SJCRH30 (cell line): ENCODE results near the gene PRDM15. TPM values are rescaled to one million over a fixed set of nuclear protein-coding genes. Genes with fewer than 3 reads are reported as not detected.

Source experiments
- DNase-seq, 2 experiments: peaks; one replicate each; pipeline ENCODE4 v3.0.0-alpha.2; 2015 to 2020
- H3K27ac ChIP-seq: fragments of 250-450 bp; sonication (Bioruptor Pico); 2 replicates; pipeline ENCODE4 v1.5.1; 2020; ENCODE audit warnings: mild to moderate bottlenecking, moderate library complexity
- H3K27me3 ChIP-seq: fragments of 250-450 bp; sonication (Bioruptor Pico); 2 replicates; pipeline ENCODE4 v1.5.1; 2020; ENCODE audit warnings: mild to moderate bottlenecking, moderate library complexity
- H3K36me3 ChIP-seq: fragments of 250-450 bp; sonication (Bioruptor Pico); 2 replicates; pipeline ENCODE4 v1.5.1; 2020; ENCODE audit warnings: mild to moderate bottlenecking, moderate library complexity
- H3K4me1 ChIP-seq: fragments of 250-450 bp; sonication (Bioruptor Pico); 2 replicates; pipeline ENCODE4 v1.5.1; 2020; ENCODE audit warnings: mild to moderate bottlenecking, moderate library complexity
- H3K4me3 ChIP-seq: fragments of 250-450 bp; sonication (Bioruptor Pico); 2 replicates; pipeline ENCODE4 v1.5.1; 2020; ENCODE audit warnings: mild to moderate bottlenecking, moderate library complexity
- H3K9me3 ChIP-seq: fragments of 250-450 bp; sonication (Bioruptor Pico); replicated peaks from 2 replicates; pipeline ENCODE4 v1.5.1; 2020; ENCODE audit warnings: mild to moderate bottlenecking, moderate library complexity
- total RNA-seq: library from RNA; depleted of rRNA; stranded (reverse); fragments of >200 nt; shearing (Covaris generic); gene quantifications from 2 replicates; pipeline ENCODE4 v1.2.3, GENCODE V29; 2014

PRDM15 gene
- total RNA-seq, 1 experiment from 2014 or later, result 6.1 TPM

DNA sequence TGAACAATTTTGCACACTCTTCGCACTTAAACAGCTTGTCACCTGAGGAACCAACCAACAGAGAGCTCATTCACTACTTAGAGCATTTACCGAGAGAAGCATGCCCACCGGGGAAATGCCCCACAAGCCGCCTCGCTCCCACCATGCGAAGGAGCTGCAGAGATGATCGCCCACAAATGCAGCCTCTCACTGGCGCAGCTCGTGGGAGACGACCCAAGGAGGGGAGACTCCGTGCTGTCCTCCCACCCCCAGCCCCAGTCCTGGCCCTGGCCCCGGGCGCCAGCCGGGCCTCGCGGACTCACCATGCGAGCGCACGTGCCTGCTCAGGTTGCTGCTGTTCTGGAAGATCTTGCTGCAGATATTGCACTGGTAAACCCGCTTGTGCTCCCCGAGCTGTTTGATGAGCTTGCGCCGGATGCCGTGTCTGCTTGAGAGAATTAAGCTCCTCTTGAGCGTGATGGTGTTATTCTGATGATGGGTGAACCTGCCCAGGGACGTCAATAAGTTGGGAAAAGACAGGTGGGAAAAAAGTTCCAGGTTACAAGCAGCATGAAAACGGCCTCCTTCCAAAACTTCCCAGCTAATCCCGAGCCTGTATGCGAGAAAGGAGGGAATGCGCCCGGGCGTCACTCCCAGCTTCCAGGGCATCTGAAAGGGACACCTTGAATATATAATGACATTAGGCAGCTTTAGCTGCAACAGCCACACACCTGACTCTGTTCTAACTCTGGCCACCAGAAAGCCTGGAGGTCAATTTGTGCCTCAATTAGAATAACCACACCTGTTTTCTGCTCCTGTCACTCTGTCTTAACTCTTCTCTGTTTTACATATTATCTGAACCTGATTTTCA, 42.8 kb downstream of the PRDM15 start:
- no peak overlapping the region for H3K4me3 ChIP-seq
- no peak for DNase-seq
- no peaks in the 10 kb centered on the region for H3K4me1 ChIP-seq
- peaks cover 2% of the 10 kb centered on the region for H3K36me3 ChIP-seq
- no peaks in the 10 kb centered on the region for H3K27me3 ChIP-seq
- no peaks in the 10 kb centered on the region for H3K9me3 ChIP-seq
- no peak overlapping the region for H3K27ac ChIP-seq

DNA sequence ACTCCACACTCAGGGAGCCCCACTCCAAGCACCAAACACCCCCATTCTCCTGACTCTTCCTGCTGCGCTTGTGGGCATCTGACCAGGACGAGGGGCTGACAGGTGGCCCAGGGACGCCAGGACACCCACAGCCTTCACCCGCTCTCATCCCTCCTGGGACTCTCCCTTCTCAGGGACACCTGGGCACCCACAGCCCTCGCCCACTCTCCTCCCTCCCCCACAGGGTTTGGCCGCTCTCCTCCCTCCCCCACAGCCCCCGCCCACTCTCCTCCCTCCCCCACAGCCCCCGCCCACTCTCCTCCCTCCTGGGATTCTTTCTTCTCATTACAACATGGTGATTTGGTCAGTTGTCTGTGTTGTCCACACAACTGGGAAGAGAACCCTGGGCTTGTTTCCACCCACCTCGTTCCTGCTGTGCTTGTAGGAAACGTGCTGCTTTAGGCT, 43.4 kb downstream of the PRDM15 start:
- no peak overlapping the region for H3K27ac ChIP-seq
- DNase-seq, result no peak
- no peaks in the 10 kb centered on the region for H3K27me3 ChIP-seq
- no peaks in the 10 kb centered on the region for H3K4me1 ChIP-seq
- H3K4me3 ChIP-seq, result no peak overlapping the region
- H3K36me3 ChIP-seq, result peaks cover 2% of the 10 kb centered on the region
- H3K9me3 ChIP-seq, result no peaks in the 10 kb centered on the region

DNA sequence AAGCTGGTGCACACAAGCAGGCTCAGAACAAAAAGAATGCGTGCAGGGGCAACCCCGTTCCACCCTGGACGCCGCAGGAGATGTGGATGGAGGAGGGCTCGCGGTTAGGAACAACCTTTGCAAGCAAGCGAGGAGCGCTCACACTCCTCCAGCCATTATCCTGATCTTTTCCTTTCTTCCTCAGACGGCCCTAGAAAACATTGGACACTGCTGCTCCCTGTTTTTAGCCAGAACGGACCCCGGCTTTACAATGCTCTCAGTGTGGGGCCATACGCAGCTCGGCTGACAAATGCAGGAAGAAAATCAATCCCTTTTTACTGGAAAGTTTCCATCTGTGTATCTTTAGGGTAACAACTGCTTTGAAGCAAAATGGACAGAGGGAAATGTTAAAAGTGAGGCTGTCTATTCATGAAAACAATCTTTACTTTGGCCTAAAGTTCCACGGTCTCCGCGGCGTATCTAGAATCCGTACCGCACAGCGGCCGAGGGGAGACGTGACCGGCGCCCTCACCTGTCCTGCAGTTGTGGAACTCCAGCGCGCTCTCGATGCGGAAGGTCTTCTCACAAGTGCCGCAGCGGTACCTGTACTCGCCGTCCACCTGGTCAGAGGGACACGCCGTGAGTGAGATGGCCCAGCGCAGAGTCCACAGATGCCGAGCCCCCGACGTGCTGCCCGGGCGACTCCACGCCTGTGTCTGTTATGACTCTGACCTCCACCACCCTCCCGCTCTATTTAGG, 44.0 kb downstream of the PRDM15 start:
- no peak for DNase-seq
- H3K9me3 ChIP-seq, result no peaks in the 10 kb centered on the region
- no peaks in the 10 kb centered on the region for H3K4me1 ChIP-seq
- no peak overlapping the region for H3K27ac ChIP-seq
- peaks cover 2% of the 10 kb centered on the region for H3K36me3 ChIP-seq
- H3K27me3 ChIP-seq, result no peaks in the 10 kb centered on the region
- H3K4me3 ChIP-seq, result no peak overlapping the region

DNA sequence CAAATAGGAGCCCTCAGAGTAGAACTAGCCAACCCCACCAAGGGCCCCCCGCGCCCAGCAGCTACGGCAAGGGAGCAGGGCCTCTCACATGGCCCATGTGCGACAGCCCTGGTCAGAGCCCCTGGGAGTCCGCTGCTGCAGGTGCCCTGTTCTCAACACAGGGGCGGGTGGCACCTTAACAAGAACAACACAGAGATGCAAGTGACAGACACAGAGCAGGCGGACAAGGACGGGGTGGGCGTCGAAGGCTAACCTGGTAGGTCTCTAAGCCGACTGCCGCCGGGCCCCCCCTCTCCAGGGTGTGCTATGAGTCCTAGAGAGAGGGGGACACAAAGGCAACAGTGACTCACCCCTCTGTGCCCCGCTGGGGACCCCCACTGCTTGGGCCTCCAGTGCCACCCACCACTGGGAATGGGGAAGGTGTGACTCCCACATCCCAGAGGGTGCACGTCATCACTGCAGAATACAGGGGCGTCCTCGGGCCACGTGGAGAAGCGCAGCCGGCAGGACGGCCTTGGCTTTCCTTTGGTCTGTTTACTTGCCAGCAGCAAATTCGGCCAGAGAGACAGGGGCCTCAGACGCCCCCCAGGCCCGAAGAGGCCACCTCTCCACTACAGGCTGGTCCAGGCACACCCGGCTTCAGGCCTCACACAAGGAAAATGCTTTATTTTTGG, 44.8 kb downstream of the PRDM15 start:
- no peak overlapping the region for H3K27ac ChIP-seq
- H3K36me3 ChIP-seq, result peaks cover 2% of the 10 kb centered on the region

DNA sequence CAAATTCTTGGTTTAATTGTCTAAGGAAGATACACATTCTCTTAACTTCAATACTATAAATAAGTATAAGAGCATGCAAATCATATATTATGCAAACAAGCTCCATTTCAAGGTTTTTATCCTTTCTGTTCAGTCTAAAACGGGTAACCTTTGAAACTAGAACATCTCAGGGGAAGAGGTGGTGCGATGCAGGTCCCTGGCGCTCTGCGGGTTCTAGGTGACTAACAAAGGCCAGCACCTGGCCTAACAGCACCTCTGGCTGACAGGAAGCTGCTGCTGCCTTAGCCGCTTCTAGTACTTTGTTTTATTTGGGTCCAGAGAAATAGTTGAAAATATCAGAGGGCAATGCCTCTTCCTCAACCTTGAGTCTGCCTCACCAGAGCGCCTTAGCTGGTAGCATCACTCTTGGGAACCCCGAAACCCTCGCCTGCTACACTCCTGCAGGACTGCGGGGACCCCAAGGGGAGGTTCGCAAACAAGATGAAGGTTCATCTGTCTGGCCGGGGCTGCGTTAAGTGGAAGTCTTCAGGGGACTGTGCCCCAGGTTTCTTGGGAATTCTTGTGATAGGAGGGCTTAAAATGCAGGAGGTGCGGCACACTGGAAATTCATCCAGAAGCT, 45.5 kb downstream of the PRDM15 start:
- Histone ChIP-seq H3K9me3 (no peaks in the 10 kb centered on the region), H3K4me3 (no peak overlapping the region), H3K4me1 (no peaks in the 10 kb centered on the region), H3K27me3 (no peaks in the 10 kb centered on the region), H3K36me3 (peaks cover 2% of the 10 kb centered on the region), H3K27ac (no peak overlapping the region)
- DNase-seq, result no peak

More for the DNA sequence above, 44.8 kb downstream of the PRDM15 start:
- H3K27me3 ChIP-seq, result no peaks in the 10 kb centered on the region
- H3K4me3 ChIP-seq, result no peak overlapping the region
- no peaks in the 10 kb centered on the region for H3K9me3 ChIP-seq
- no peaks in the 10 kb centered on the region for H3K4me1 ChIP-seq
- DNase-seq, result no peak

DNA sequence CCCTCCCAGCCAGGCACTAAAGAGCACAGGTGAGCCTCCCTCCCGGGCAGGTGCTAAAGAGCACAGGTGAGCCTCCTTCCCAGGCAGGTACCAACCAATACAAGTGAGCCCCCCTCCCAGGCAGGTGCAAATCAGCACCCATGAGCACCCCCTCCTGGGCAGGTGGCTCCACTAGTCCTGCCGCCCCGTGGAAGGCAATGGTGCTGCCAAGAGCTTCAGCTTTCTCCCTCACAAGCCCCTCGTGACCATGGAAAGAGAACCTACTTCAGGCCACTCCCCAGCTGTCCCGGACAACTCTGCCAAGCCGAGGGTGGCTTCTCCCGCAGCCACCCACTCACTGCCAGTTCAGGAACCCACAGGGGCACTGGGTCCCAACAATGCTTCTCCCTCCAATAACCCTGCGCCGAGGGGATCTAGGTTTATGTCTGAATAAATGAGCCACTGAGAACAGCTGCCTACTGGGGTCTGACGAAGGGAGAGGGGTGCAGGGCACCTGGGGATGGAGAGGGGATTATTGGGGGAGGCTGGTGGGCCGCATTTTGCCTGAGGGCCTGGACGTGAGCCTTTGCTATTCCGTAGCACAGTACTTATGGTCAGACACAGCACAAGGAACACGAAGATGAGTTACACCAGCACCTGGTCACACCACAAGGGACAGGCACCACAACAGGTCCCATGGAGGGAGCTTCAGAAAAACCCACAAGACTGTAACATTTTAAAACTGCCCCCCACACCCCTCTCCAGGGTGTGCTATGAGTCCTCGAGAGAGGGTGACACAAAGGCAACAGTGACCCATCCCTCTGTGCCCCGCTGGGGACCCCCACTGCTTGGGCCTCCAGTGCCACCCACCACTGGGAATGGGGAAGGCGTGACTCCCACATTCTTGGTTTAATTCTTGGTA, 46.3 kb downstream of the PRDM15 start:
- DNase-seq, result no peak
- Histone ChIP-seq H3K27me3 (no peaks in the 10 kb centered on the region), H3K9me3 (no peaks in the 10 kb centered on the region), H3K4me3 (no peak overlapping the region), H3K4me1 (no peaks in the 10 kb centered on the region), H3K27ac (no peak overlapping the region), H3K36me3 (peaks cover 2% of the 10 kb centered on the region)

DNA sequence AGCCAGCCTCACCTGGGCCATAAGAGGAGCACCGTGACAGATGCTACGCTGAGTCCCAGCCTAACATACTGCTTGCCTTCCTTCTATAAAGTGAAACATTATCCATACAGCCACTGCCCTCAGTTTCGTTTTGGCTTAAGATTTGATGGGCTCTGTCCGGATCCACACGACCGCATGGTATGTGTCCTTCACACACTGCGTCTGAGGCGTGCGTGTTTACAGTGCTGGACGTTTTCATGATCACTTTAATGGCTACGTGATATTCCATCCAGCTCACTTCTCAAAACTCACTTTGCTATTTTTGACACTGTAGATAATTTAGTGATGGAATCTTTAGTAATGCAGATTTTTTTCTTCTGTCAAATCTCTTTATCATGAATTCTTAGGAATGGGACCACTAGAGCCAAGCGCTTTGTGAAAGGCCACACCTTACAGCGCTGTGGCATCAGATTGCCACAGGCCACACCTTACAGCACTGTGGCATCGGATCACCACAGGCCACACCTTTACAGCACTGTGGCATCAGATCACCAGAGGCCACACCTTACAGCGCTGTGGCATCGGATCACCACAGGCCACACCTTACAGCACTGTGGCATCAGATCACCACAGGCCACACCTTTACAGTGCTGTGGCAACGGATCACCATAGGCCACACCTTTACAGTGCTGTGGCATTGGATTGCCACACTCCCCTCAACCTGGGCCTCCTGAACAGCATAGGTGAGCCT, 47.1 kb downstream of the PRDM15 start:
- Histone ChIP-seq H3K27me3 (no peaks in the 10 kb centered on the region), H3K36me3 (peaks cover 2% of the 10 kb centered on the region), H3K27ac (no peak overlapping the region), H3K9me3 (no peaks in the 10 kb centered on the region), H3K4me1 (no peaks in the 10 kb centered on the region), H3K4me3 (no peak overlapping the region)
- no peak for DNase-seq

DNA sequence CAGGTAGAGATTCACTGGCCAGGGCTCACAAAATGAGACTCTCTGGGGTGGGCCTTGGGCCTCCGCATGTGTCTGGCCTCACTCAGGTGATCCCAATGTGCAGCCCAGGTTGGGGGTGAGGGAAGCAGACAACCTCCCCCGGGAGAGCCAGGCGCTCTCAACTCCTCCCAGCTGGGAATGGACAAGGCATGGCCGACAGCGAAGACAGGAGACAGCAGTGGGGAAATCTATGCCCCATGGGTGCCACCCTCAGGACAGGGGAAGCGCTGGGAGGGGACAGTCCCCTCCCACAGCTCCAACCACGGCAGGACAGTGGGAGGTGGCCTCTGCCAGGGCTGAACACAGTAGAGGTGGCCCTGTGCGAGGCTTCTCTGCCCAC, 47.7 kb downstream of the PRDM15 start:
- H3K9me3 ChIP-seq, result no peaks in the 10 kb centered on the region
- no peaks in the 10 kb centered on the region for H3K4me1 ChIP-seq
- no peak overlapping the region for H3K4me3 ChIP-seq
- no peak for DNase-seq
- H3K36me3 ChIP-seq, result no peaks in the 10 kb centered on the region; the same call in none of the 2 replicates
- no peaks in the 10 kb centered on the region for H3K27me3 ChIP-seq
- H3K27ac ChIP-seq, result no peak overlapping the region

DNA sequence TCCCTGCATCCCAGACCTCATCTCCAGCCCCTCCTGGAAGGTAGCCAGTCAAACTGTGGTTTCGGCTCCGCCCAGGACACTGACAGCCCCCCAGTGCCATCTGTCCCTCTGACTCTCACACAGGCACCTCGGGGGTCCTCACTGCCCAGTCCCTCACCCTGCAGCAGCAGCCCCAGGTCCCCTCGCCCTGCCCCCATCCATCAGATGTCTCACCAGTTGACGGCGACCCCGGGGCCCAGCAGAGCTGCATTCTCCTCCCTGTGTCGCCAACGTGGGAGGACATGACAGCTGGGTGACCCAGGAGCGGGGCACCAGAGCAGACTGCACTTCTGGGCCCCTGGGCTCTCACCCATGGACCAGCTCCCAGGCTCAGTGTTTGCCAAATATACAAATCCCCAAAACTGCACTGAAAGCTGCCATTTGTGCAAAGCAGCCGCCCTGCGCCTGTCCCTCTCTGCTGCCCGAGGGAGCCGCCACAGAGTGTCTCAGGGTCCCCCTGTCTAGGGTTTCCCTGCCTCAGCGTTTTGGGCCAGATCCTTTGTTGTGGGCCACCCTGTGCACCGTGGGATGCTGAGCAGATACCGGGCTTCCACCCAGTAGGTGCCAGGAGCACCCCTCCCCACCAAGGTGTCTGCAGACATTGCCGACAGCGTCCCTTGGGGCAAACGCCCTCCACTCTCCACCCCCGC, 48.2 kb downstream of the PRDM15 start:
- no peaks in the 10 kb centered on the region; the same call in none of the 2 replicates for H3K36me3 ChIP-seq
- DNase-seq, result no peak
- no peak overlapping the region for H3K4me3 ChIP-seq
- H3K27ac ChIP-seq, result no peak overlapping the region
- no peaks in the 10 kb centered on the region for H3K4me1 ChIP-seq
- no peaks in the 10 kb centered on the region for H3K27me3 ChIP-seq
- no peaks in the 10 kb centered on the region for H3K9me3 ChIP-seq

DNA sequence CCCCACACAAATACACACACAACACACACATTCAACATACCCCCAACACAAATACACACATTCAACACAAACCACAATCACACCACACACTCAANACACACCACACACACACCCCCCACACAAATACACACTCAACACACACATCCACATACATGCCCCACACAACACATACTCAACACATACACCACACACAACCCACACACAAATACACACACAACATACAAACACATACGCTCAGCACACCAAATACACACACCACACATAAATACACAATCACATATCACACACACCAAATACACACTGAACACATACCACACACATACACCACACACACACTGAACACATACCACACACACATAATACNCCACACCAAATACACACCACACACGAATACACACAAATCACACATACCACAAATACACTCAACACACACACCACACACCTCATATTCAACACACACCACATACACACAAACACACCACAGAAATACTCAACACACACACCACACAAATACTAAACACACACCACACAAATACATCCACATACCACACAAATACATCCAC, 48.9 kb downstream of the PRDM15 start:
- no peaks in the 10 kb centered on the region for H3K27me3 ChIP-seq
- DNase-seq, result no peak
- H3K4me1 ChIP-seq, result no peaks in the 10 kb centered on the region
- no peaks in the 10 kb centered on the region; the same call in none of the 2 replicates for H3K36me3 ChIP-seq
- H3K9me3 ChIP-seq, result no peaks in the 10 kb centered on the region
- no peak overlapping the region for H3K4me3 ChIP-seq
- no peak overlapping the region for H3K27ac ChIP-seq

DNA sequence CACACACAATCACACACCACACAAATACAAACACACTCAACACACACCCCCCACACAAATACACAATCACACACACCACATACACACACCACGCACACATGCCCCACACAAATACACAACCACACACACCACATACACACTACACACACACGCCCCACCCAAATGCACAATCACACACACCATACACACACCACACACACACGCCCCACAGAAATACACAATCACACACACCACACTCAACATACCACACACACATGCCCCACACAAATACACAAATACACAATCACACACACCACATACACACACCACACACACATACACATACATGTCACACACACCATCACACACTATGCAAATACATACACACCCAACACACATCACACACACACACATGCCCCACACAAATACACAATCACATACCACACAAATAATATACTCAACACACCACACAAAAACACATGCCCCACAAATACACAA, 50.2 kb downstream of the PRDM15 start:
- no peak for DNase-seq
- no peaks in the 10 kb centered on the region; the same call in none of the 2 replicates for H3K36me3 ChIP-seq
- H3K4me1 ChIP-seq, result no peaks in the 10 kb centered on the region
- no peaks in the 10 kb centered on the region for H3K27me3 ChIP-seq
- no peak overlapping the region for H3K27ac ChIP-seq
- H3K4me3 ChIP-seq, result no peak overlapping the region
- no peaks in the 10 kb centered on the region for H3K9me3 ChIP-seq

DNA sequence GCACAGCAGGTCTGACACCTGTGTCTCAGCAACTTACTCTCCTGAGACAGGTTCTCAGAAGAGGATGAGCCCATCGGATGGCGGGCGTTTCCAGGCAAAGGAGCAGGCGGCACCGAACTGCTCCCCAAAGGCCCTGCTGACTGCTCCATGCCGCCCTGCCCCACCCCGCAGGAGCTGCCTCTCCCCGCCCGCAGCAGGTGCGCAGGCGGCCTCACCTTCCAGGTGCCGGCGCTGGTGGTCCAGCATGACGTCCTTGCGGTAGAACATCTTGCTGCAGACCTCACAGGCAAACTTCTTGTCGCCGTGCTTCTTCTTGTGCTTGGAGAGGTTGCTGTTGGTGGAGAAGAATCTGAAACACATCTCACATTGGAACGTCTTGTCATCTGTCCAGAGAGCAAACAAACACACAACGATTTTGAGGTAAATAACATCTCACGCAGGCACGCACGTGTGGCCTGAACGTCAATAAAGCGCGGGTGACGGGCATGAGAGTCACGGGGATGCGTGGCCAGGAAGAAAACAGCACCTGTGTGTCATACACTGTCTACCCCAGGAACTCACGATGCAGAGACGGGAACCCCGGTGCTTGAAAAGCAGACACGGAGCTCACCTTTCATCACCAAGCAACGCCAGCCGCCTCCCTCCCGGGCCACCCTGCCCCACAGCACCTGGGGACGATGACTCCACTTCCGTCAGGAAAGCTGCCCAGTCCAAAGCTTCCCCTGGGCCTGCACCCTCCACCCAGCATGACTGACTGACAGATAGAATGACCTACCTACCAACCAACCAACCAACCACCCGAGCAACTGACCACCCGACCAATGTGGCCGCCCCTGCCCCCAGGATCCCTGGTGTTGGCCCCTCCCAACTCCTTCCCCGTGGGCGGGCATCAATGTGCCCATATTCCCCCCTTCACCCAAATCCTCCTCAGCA, 50.9 kb downstream of the PRDM15 start:
- Histone ChIP-seq H3K36me3 (no peaks in the 10 kb centered on the region; the same call in 1 of the 2 replicates), H3K27ac (no peak overlapping the region)

More for the DNA sequence above, 50.9 kb downstream of the PRDM15 start:
- Histone ChIP-seq H3K9me3 (no peaks in the 10 kb centered on the region), H3K27me3 (no peaks in the 10 kb centered on the region), H3K4me3 (no peak overlapping the region), H3K4me1 (no peaks in the 10 kb centered on the region)
- peak in 1 of 2 experiments; percentile 15 for DNase-seq
